Hematopoietic multipotent progenitor cell treated with erythropoietin and hydrocortisone succinate and interleukin-3 and kit ligand, for 6 days (in vitro differentiated cells): ENCODE measurements around the gene NPM1.
A peak's percentile ranks its signal among the peaks of the same experiment; 100 is the strongest.

ENCODE experiments used
- DNase-seq: peaks from one replicate; pipeline ENCODE4 v3.0.0-alpha.2; 2015

NPM1 gene

GRCh38 chr5:171428809-171429542 lies 41.3 kb downstream of the NPM1 start:
- DNase-seq = no peak

DNA sequence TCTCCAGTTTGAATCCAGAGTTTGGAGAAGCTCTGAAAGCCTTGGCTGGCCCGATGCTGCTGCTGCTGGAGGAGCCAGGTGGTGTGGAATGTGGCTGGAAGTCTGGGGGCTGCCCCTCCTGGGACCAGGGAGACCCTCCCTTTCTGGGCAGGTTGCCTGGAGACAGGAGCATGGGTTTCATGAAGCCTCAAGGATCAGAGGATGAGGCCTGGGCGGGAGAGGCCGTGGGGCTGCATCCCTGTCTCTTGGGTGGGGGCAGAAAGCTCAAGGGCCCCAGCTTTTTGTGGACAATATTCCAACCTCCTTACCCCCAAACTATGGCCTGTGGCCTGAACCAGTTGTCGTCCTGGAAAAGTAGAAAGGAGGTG lies 41.9 kb downstream of the NPM1 start:
- no peak for DNase-seq

- DNase-seq = no peak
Observed at GRCh38 chr5:171431251-171431777, 43.7 kb downstream of the NPM1 start.

DNA sequence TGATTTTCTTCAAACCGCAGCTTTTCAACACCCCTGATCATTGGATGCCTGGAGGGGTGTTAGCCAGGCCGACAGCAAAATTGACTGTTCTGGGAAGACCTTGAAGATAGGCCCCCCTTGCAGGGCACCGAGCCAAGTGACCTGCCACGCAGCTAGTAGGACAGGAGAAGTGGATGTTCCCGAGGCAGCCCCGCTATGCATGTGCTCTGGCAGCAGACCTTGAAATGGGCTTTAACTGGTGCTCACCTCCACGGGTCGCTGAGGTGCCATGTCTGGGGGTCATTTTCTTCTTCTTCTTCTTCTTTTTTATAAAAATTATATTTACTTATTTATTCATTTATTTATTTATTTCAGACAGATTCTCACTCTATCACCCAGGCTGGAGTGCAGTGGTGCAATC lies 44.4 kb downstream of the NPM1 start:
- DNase-seq = no peak

- no peak for DNase-seq
Observed at GRCh38 chr5:171432583-171433351, 45.1 kb downstream of the NPM1 start.

GRCh38 chr5:171433352-171433698 lies 45.7 kb downstream of the NPM1 start:
- DNase-seq = no peak

DNA sequence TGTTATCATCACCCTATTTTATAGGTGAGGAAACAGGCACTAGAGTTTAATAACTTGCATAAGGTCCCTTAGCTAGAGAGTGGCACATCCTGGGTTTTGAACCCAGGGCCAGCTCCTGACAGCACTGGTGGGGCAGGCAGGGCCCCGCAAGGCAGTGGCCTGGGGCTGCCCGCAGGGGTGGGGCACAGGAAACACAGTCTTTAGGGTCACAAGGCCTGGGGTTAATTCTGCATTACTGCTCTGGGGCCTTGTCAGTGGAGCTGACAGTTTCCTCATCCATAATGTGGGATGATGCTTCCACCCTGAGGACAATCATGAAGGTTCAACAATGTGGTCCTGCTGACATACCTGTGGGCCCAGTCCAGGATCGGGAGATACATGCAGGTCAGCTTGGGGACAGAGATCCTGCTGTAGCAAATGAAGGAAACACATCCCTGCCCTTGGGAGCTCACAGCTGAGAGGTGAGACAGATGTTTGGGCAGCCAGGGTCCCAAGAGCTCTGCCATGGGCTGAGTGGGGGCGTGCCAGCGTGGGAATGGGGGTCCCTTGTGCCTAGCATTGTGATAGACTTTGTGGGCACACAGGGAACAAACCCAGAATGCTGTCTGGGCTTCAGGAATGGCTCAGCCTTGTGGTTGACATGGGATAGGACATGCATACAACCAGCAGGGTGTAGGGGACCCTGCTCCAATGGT lies 46.5 kb downstream of the NPM1 start:
- DNase-seq = no peak

DNA sequence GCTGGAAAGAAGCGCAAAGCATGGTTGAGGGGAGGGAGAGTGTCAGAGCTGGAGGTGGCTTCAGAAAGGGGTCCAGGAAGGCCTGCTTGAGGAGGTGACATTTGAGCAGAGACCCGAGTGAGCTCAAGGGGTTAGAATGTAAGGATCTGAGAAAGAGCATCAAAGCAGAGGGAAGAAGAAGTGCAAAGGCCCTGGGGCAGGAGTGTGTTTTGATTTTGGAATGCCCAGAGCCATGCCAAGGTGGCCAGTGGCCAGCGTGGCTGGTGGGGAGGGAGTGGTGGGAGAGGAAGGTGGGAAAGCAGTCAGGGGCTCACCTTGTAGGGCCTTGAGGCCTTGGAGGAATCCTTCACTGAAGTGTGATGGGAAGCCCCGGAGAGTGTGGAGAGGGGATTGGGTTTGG lies 47.2 kb downstream of the NPM1 start:
- DNase-seq = no peak

- DNase-seq = no peak
Observed at GRCh38 chr5:171435908-171436307, 48.3 kb downstream of the NPM1 start.

DNA sequence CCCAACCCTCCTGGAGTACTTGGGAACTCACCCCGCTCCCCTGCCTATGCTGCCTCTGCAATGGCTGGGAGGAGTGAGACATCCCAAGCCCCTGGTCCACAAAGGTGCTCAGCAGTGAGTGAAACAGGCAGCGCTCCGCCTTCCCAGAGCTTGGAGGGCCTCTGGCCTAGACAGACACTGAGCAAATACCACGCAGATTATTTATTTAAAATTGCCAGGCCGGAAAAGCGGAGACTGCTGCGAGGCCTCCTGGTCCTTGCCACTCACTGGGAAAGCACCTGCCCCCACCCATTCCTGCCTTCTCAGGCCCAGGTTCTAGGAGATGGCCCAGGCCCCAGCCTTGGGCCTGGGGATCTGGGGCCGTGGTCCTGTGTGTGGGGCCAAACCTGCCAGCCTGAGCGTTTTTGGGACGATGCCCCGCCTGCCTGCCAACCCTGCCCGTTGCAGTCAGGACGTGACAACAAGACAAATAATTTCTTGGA lies 49.2 kb downstream of the NPM1 start:
- no peak for DNase-seq

- DNase-seq = no peak
Observed at GRCh38 chr5:171437286-171437821, 49.7 kb downstream of the NPM1 start.

DNA sequence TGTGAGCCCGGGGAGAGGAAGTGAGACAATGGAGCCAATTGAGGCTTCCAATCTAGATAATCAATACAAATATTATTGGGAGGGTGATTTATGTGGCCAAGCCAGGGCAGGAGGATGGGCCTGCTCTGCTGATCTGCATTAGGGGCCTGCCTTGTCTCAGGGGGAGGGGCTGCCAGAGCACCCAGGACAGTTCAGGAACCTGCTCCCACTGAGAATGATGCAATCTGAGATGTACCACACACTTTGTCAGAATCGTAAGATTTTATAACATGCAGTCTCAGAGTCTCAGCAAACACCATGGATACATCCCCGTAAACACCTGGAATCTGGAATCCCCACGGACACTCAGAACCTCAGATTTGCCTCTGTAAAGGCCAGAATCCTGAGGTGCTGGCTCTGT lies 51.1 kb downstream of the NPM1 start:
- no peak for DNase-seq

- DNase-seq = peak; percentile 47
Observed at GRCh38 chr5:171441246-171441791, 53.7 kb downstream of the NPM1 start.

GRCh38 chr5:171442287-171443042 lies 54.8 kb downstream of the NPM1 start:
- DNase-seq = peak; percentile 19

- no peak for DNase-seq
Observed at GRCh38 chr5:171444582-171444981, 56.9 kb downstream of the NPM1 start.

DNA sequence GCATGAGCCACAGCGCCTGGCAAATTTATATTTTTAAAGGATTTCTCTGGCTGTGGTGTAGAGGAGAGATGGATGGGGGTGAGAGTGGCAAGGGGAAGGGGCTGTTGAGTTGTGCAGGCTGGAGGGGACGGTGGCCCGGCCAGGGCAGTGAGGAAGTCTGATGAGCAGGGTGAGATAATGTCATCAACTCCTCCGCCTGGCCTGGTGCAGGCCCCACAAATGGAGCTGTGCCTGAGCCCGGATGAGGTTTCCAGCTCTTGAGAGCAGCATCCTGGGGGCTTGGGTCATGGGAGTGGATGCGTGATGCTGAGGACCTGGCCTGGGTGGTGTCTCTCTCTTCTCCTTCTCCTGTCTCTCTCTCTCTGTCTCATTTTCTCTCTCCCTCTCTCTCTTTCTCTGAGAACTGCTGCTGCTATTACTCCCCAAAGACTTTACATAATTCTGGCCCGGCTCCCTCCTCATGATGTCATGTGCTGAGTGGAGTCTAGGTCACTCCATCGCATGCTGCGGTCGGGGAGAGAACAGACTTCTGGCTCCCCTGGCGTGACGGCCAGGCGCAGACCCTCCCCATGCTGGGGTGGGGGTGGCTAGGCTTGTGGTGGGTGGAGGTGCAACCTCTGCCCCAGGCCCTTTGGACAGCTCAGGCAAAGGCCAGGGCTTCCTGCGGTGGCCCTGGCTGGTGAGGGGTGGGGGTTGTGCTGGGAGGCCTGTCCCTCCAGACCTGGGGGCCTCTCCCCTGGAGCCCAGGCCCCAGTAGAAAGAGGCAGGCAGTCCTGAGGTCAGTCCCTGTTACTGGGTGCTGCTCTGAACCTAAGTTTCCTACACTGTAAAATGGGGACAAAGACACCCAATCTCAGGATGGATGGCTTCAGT lies 58.2 kb downstream of the NPM1 start:
- DNase-seq = no peak

- DNase-seq = no peak
Observed at GRCh38 chr5:171447226-171447625, 59.6 kb downstream of the NPM1 start.

- DNase-seq = no peak
Observed at GRCh38 chr5:171449426-171449825, 61.8 kb downstream of the NPM1 start.

DNA sequence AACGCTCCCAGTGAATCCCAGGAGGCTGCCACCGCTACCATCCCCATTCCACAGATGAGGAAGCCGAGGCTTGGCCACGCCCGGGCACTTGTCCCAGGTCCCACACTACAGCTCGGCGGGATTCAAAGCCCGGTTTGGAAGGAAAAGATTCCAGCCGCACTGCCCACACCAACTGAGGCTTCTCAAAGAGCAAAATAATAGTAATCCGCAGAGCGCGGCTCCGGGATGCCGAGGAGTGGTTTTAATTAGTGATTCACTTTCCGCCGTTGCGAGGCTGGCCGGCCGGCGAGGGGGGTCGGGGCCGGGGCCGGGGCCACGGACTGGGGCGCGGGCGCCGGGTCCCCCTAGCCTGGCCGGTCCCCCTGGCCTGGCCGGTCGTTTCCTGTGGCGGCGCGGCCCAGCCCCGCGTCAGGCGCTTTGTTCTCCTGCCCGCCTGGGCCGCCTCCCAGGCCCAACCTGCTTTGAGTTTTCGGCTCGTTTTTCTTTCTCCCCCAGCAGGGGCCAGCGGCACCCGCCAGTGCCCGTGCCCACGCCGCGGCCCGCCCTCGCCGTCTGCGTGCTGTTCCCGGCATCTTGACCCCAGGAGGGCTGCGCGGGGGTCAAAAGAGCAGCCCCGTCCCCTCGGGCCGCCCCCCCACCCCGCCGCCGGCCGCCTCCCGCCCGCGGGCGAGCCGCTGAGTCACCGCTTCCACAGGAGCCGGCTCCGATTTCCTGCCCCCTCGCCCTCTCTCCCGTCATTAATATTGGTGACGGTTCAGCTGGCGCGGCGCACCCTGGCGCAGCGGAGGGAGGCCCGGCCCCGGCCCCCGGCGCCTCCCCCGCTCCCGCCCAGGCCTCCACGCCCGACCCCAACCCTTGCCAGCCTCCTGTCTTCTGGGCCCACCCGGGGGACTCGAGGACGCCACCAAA lies 63.0 kb downstream of the NPM1 start:
- DNase-seq = peak; percentile 55

GRCh38 chr5:171451421-171451820 lies 63.8 kb downstream of the NPM1 start:
- DNase-seq = no peak
